NCI-H345 treated with DMSO at 0.1 percent for 48 hours (cell line): Measurements from ENCODE around the gene BMP10.

Experiments used
- DNase-seq: peaks from one replicate; lab custom pipeline; 2025; ENCODE audit not compliant: unreplicated experiment; lab: John Stamatoyannopoulos, UW

The BMP10 gene

GRCh38 chr2:68871159-68871764 lies at the start of gene BMP10:
Gene BMP10 (minus strand): TSS chr2:68871397. CDS start chr2:68871358, 39 bp downstream.
- DNase-seq, result no peak

GRCh38 chr2:68920481-68921170 lies 49.4 kb upstream of the BMP10 start:
- DNase-seq, result no peak

GRCh38 chr2:68918497-68918896 lies 47.3 kb upstream of the BMP10 start:
- no peak for DNase-seq

- no peak for DNase-seq
These were observed 46.0 kb upstream of the BMP10 start for GRCh38 chr2:68917034-68917718.

GRCh38 chr2:68916226-68916625 lies 45.0 kb upstream of the BMP10 start:
- DNase-seq, result no peak

GRCh38 chr2:68915393-68915792 lies 44.2 kb upstream of the BMP10 start:
- no peak for DNase-seq

GRCh38 chr2:68913359-68913758 lies 42.2 kb upstream of the BMP10 start:
- no peak for DNase-seq

GRCh38 chr2:68912732-68913131 lies 41.5 kb upstream of the BMP10 start:
- DNase-seq, result no peak

GRCh38 chr2:68912111-68912510 lies 40.9 kb upstream of the BMP10 start:
- DNase-seq, result no peak

GRCh38 chr2:68911709-68912108 lies 40.5 kb upstream of the BMP10 start:
- no peak for DNase-seq

GRCh38 chr2:68911246-68911645 lies 40.0 kb upstream of the BMP10 start:
- DNase-seq, result no peak

GRCh38 chr2:68909793-68910674 lies 38.8 kb upstream of the BMP10 start:
- DNase-seq, result peak; percentile 69

- DNase-seq, result peak; percentile 7
These were observed 37.3 kb upstream of the BMP10 start for GRCh38 chr2:68908392-68908970.

- DNase-seq, result no peak
These were observed 36.7 kb upstream of the BMP10 start for GRCh38 chr2:68907920-68908253.

- DNase-seq, result no peak
These were observed 36.2 kb upstream of the BMP10 start for GRCh38 chr2:68907232-68907919.

- no peak for DNase-seq
These were observed 35.5 kb upstream of the BMP10 start for GRCh38 chr2:68906716-68907115.

- DNase-seq, result no peak
These were observed 33.9 kb upstream of the BMP10 start for GRCh38 chr2:68905116-68905515.

- no peak for DNase-seq
These were observed 30.4 kb upstream of the BMP10 start for GRCh38 chr2:68901561-68901960.

- no peak for DNase-seq
These were observed 30.0 kb upstream of the BMP10 start for GRCh38 chr2:68901199-68901514.

GRCh38 chr2:68900496-68901198 lies 29.4 kb upstream of the BMP10 start:
- no peak for DNase-seq
